NCI-H2029 (cell line): ENCODE data around the gene IFNA13.

ENCODE experiments used
- DNase-seq: peaks from one replicate; lab custom pipeline; 2025; lab: John Stamatoyannopoulos, UW

IFNA13 gene

DNA sequence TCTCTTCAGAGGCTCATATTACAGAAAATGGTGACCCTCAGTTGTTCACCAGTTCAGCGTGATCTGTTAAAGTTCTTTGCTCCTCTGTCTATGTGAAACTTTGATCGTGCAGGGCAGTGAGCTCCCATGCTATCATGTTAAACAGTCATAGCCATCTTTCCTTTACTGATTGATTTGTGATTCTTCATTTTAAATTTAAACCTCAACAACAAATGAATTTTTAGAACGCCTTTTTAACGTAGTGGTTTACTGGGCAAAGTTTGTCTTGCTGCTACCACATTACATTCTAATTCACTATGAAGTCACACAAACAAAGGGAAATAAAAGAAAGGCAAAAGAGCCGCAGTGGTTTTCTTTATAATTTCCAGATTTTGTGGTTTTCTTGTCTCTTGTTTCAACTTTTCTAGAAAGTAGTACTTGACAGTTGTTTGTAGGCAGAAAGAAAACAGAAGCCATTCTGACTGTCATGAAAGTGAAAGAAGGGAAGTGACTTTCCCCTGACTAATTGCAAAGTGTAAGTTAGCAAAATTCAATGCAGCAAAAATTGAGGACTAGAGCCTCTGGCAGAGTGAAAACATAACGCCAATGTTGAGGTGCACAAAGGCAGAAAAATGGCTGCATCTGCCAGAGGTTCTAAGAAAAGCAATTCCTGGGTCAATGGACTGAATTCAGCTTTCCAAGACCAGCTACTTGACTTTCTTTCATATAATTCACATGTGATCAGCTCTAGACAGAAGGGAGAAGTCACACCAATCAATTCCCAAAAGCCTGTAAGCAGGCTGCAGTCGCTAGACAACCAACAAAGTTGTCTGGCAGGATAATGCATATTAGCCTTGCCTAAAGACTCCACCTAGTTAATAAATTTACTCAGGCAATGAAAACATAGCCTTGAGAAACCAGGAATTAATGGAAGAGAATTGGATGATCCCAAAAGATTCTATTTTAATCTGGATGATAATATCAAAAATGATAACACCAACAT is 10.1 kb downstream of the IFNA13 start:
- DNase-seq, result no peak

DNA sequence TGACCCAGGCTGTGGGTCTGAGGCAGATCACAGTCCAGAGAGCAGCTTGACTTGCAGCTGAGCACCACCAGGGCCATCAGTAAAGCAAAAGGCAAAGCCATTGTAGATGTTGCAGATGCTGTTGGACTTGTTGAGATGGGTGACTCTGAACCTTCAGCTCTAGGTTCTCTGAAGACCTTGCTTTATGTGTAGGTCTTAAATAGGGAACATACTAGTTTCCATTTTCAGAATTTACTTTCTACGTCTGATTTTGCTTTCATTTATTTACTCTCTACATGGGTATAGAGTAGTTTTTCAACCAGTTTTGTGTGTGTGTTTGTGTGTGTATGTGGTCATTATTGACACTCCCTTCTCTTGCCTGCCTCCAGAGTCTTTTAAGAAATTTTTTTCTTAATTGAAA is 17.1 kb downstream of the IFNA13 start, which contains the start of gene IFNA6:
Gene IFNA6 (minus strand): TSS at position 101 of the 400 bp plus-strand sequence. CDS start 0 bp downstream, at position 101.
- DNase-seq, result no peak

DNA sequence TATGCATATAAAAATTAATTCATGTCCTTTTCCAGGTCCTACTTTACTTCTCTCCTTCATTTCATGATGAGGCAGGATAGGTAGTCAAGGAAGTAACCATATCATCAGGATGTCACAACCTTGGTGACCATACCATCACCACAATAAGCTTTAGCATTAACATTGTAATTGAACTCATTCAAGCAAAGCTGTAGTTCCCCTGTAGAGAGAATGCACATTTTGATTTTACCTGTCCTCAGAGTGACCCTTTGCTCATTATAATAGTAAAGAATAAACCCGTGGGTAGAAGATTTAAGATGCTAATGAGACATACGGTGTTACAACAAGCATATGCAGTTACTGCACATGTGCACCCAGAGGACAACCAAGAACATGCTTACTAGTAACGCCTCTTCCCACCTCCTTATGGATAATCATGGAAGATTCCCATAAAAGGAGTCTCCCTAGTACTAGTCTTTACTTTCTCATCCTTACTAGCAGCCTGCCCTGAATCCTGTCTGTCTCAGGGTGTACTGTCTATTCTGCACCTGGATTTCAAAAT is 19.4 kb downstream of the IFNA13 start:
- no peak for DNase-seq

GRCh38 chr9:21340735-21341134 is 27.1 kb downstream of the IFNA13 start:
- DNase-seq, result no peak

GRCh38 chr9:21336457-21336856 is 31.4 kb downstream of the IFNA13 start:
- DNase-seq, result no peak

DNA sequence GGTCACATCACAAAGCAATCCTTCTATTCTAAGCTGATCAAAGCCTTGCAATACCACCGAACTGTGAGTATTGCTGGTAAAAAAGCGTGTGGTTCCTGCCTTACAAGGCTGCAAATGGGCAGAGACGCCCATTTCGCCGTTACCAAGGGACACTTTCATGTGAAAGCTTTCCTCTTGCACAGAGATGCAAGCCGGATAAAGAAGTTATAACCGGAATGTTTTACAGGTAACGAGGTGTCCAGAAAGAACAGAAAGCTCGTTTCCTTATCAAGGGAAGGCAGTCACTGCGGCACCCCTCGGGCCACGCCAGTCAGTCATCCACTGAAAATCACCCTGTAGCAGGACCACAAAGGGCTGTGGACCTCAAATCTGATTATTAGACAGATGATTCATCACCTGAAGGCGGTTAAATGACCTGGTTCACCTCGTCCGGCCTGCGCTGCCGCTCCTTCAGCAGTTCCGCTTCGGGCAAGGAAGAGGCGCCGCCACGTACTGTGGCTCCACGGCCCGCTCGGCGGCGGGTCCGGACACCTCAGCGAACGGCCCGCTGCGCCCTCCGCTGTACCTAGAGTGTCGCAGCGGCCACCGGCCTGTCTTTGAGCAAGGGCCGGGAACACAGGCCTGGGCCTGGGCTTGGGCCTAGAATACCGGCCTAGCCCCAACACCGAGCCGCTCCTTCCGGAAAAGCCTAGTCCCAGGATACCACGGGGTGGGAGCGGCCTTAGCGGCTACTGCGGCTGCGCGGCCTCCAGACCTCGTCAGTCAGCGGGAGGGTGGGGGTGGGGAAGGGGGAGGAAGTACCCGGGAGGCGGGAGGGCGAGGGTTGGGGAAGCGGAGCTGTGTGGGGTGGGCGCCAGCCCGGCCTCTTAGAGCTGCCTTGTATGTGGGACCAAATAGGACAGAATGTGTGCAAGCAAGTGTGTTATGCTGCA is 32.9 kb downstream of the IFNA13 start, which contains the start of gene KLHL9:
Gene KLHL9 (minus strand): TSS at position 704 of the 932 bp plus-strand sequence. CDS start 545 bp downstream, at position 159.
- DNase-seq, result peak; percentile 93

DNA sequence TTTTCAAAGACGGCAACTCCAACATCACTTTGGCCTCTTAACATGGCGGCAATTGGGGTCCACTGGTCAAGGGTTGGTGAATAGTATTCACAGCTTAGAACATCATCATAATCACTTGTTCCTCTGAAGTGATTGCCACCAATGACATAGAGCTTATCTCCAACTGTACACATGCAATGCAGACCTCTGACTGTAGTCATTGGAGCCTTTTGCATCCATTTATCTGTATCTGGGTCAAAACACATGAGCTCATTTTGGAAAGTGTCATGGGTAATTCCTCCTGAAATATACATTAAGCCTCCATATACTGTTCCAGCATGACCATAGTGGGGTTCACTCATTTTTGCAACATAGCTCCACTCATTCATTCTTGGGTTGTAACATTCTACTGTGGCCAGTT is 34.6 kb downstream of the IFNA13 start:
- no peak for DNase-seq

DNA sequence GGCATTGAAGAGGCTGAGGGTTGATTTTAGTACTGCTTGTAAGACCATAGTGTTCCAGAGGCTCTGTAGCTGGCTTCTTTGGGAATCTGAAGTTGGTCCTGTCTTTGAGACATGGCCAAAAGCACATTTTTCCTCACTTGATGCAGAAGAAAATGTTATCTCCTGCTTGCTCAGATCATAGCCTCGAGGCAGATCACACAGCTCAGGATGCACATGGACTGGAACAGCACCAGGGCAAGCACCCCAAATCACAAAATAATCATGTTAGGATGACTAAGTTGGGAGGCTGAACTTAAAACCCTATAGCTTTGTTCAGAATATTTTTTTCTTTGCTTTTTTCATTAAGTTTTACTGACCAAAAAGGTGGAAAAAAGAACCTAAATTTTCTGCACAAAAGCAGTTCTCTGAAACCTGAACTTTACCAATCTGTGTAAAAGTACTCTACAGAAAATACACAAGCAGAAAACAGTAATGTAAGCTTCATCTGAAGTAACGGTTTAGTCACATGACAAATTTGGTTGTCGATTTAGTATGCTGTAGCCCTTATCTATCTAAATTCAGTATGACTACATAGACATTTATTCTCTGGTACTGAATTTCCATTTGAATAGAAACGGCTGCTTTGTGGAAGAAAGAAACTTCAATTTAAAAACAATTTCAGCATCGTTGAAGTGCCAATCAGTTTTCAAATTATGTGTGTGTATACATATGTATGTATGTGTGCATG is 36.0 kb downstream of the IFNA13 start:
- no peak for DNase-seq

DNA sequence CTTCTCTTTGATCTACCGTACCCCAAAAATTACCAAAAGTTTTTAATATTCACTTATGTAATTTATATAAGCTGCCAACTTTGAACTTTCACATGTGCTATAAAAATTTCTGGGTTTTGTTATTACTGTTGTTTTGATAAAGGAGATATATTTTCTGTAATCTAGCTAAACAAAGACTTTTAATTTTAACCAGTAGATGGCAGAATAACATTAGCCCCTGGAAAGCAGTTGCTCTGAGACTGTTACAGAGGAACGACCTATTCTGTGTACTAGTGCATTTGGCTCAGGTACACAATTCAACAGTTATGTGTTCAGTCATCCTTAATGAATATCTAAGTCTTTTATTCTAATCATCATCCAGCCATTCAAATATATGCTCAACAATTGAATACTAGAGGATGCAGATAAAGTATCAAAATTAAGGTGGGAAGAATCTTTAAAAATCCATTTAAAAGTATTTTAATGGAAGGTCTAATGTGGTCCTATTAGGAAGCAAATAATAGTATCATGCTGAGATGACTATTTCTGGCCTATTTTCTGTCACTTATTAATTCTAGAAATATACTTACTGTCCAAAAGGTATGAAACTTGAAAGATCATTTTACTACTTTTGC is 41.2 kb downstream of the IFNA13 start:
- peak; percentile 26 for DNase-seq

DNA sequence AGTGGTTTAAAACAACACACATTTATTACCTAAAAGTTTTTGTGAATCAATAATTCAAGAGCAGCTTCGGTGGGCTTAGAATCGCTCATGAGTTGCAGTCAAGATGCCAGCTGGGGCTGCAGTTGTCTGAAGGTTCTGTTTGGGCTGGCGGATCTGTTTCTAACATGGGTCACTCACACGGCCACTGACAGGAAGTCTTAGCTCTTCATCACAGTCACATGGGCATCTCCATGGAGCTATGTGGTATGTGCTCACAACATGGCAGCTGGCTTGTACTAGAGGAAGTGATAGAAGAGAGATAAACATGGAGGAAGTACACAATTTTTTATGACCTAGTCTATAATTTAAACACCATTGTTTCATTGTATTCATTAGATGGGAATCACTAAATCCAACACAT is 43.8 kb downstream of the IFNA13 start:
- no peak for DNase-seq

DNA sequence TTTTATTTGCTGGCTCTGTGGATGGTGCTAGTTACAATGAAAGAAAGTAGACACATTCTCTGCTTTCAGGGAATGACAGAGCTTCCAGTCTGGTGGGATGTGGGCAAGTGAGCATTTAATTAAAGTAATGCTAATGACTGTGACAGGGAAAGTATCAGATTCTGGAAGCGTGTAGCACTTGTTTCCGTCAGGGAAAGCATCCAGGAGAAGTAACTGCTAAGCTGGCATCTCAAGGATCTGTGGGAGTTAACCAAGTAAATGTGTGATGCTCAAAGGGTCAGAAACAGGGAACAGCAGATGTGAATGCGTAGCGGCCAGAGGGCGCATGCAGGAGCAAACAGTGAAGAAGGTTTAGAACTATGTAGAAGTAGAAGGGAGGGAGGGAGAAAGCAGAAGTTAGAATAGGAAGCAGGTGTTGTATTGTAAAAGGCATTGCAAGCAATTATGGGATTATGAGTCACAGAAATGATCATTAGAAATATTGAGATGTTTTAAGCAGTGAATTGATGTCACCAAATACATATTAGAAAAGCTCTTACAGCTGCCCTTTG is 44.9 kb downstream of the IFNA13 start:
- no peak for DNase-seq

DNA sequence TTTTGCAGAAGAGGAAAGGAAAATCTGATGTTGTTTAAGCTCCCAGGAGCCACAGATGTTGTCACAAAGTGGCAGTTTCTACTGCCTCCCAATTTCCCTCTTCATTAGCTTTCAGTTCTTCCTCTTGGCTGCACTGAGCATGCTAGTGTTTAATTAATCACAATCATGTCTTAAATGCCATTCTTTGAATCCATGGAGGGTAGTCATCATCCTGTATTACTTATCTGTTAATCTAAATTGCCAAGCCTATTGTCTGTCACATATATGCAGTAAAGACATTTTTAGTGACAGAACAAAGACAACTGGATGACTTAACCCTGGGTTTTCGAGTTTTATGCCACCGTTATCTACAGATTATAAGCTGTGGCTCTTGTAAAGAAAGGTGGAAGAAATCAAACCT is 47.4 kb downstream of the IFNA13 start:
- DNase-seq, result no peak

- DNase-seq, result peak; percentile 25
These were observed 49.6 kb downstream of the IFNA13 start for GRCh38 chr9:21317956-21318923.
